ENCODE data around the gene MACROD1.

MACROD1 gene

DNA sequence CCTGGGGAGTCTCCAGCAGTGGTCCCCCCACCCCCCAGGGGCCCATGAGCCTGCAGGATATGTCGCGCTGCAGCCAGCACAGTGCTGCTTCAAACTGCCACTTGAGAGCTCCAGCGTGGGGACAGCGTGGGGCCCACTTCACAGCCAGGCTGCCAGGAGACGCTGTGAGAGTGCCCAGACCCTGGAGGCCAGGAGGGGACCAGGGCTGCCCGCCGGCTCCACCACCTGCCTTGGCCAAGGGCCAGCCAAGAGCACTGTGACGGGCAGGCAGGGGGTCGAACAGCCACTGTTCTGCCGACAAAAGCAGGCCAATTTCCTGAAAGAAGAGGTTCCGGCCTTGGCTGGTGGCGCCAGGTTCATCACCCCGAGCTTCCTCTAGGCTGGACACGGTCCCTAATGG lies 70.0 kb downstream of the MACROD1 start:
- peaks cover 100% of the 10 kb centered on the region for H4K20me1 ChIP-seq
- H3K4me2 ChIP-seq: peak overlapping the region; percentile 97
- peak overlapping the region; percentile 32; the same call in 1 of the 2 replicates for H3K4me3 ChIP-seq
- H3K27me3 ChIP-seq: no peaks in the 10 kb centered on the region
- no peaks in the 10 kb centered on the region for H3K9me3 ChIP-seq
- H3K4me1 ChIP-seq: peaks cover 80% of the 10 kb centered on the region
- TF ChIP-seq Cebpa-rat (IDR thresholded peaks at IDR 0.05): no peak
- no peaks in the 10 kb centered on the region for H3K36me3 ChIP-seq
- peak overlapping the region; percentile 84 for H3K27ac ChIP-seq
- H3K9ac ChIP-seq: peak overlapping the region; percentile 74

- Histone ChIP-seq H3K4me1 (peaks cover 80% of the 10 kb centered on the region), H3K4me2 (peak overlapping the region; percentile 97), H3K9me3 (no peaks in the 10 kb centered on the region), H3K36me3 (no peaks in the 10 kb centered on the region), H3K27me3 (no peaks in the 10 kb centered on the region), H3K9ac (peak overlapping the region; percentile 74), H3K27ac (peak overlapping the region; percentile 84), H3K4me3 (no peak overlapping the region), H4K20me1 (peaks cover 97% of the 10 kb centered on the region)
- TF ChIP-seq Cebpa-rat (IDR thresholded peaks at IDR 0.05): no peak
Observed at GRCh38 chr11:64095273-64095817, 70.6 kb downstream of the MACROD1 start.

DNA sequence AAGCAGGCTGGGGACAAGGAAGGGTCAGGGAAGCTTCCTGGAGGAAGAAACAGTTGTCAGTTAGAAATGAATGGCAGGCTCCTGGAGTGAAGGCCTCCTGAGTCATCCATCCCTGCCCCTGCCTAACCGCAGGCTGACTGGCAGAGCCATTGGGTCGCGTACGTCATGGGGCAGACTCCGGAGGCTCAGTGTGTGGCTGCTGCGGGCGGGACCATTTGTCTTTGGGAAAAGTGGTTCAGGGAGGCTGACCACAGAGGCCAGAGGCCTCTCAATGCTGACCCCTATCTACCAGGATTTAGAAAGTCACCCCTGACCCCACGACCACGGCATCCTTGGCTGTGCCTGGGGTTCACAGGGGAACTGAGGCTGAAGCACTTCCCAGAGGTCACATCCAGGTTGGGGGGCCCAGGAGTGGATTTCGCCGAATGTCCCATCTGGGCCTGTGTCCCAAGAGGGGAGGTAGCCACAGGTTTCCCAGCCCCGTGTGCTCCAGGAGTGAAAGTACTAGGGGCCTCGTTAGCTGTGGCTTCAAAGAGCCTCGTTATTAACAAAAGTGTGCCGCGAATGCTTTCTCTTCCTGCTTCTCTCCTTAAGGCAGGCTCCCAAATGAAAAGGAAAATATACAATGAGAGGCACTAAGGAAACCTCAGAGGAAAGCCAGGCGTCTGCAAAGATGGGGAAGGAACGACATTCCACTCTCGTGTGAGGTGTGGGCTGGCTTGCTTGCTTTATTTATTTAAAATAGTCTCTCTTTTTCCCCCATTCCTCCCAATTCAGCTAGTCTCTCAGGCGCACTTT lies 71.3 kb downstream of the MACROD1 start:
- H4K20me1 ChIP-seq: peaks cover 95% of the 10 kb centered on the region
- H3K36me3 ChIP-seq: no peaks in the 10 kb centered on the region
- H3K27me3 ChIP-seq: no peaks in the 10 kb centered on the region
- no peak overlapping the region for H3K4me3 ChIP-seq
- H3K9me3 ChIP-seq: no peaks in the 10 kb centered on the region
- no peak for TF ChIP-seq Cebpa-rat (IDR thresholded peaks at IDR 0.05)
- H3K4me2 ChIP-seq: peak overlapping the region; percentile 97
- peaks cover 86% of the 10 kb centered on the region for H3K4me1 ChIP-seq
- H3K9ac ChIP-seq: peak overlapping the region; percentile 74; the same call in 1 of the 2 replicates
- H3K27ac ChIP-seq: peak overlapping the region; percentile 84

DNA sequence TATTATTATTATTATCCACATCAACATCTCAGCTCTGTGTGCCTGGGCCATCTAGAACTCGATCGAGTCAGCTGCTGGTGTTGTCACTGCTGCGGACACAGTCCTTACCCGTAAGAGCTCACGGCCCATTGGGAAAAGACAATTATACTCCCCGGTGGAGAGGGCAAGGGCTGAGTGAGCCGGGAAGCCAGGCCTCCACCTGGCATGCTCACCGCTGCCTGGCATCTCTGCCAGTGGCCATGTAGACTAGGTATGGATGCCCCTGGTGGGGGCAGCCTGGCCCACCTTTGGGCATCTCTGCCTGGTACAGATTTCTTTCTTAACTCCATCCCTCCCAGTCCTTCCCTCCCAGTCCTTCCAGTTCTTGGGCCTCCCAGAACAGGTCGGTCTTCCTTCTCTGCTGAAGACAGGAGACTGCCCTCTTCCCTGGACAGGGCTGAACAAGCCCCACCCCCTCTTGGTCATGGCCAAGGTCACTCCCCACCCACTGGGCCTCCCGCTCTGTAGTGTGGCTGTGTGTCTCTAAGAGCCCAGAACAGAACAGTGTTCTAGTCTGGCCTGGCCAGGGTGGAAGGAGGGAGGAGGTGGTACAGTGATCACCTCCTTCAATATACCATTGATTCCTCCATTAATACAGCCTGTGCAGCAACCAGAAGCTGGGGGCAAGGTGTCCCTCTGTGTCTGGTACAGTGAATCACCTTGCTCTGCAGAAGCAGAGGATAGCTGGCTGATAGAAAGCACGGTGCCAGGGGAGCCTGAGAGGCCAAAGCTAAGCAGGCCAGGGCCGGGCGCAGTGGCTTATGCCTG lies 72.5 kb downstream of the MACROD1 start:
- Histone ChIP-seq H3K4me2 (peak overlapping the region; percentile 97), H4K20me1 (peaks cover 95% of the 10 kb centered on the region), H3K27ac (peak overlapping the region; percentile 82), H3K27me3 (no peaks in the 10 kb centered on the region), H3K36me3 (no peaks in the 10 kb centered on the region), H3K4me3 (no peak overlapping the region), H3K4me1 (peaks cover 98% of the 10 kb centered on the region), H3K9me3 (no peaks in the 10 kb centered on the region), H3K9ac (no peak overlapping the region)
- no peak for TF ChIP-seq Cebpa-rat (IDR thresholded peaks at IDR 0.05)

- H3K4me1 ChIP-seq: peaks cover 100% of the 10 kb centered on the region
- H3K27me3 ChIP-seq: no peaks in the 10 kb centered on the region
- peaks cover 95% of the 10 kb centered on the region for H4K20me1 ChIP-seq
- peak overlapping the region; percentile 97 for H3K4me2 ChIP-seq
- no peaks in the 10 kb centered on the region for H3K9me3 ChIP-seq
- TF ChIP-seq Cebpa-rat (IDR thresholded peaks at IDR 0.05): no peak
- 0 out of 2 replicates have a peak overlapping the region, but pooled peaks have one; percentile 60 for H3K9ac ChIP-seq
- peak overlapping the region; percentile 82 for H3K27ac ChIP-seq
- no peak overlapping the region for H3K4me3 ChIP-seq
- no peaks in the 10 kb centered on the region for H3K36me3 ChIP-seq
Observed at GRCh38 chr11:64092761-64093136, 73.2 kb downstream of the MACROD1 start.

- H4K20me1 ChIP-seq: peaks cover 95% of the 10 kb centered on the region
- no peaks in the 10 kb centered on the region for H3K27me3 ChIP-seq
- H3K4me1 ChIP-seq: peaks cover 100% of the 10 kb centered on the region
- H3K27ac ChIP-seq: peak overlapping the region; percentile 82
- H3K4me2 ChIP-seq: peak overlapping the region; percentile 97
- peak overlapping the region; percentile 60 for H3K9ac ChIP-seq
- no peaks in the 10 kb centered on the region for H3K9me3 ChIP-seq
- no peak overlapping the region for H3K4me3 ChIP-seq
- no peak for TF ChIP-seq Cebpa-rat (IDR thresholded peaks at IDR 0.05)
- H3K36me3 ChIP-seq: no peaks in the 10 kb centered on the region
Observed at GRCh38 chr11:64092111-64092760, 73.7 kb downstream of the MACROD1 start.

DNA sequence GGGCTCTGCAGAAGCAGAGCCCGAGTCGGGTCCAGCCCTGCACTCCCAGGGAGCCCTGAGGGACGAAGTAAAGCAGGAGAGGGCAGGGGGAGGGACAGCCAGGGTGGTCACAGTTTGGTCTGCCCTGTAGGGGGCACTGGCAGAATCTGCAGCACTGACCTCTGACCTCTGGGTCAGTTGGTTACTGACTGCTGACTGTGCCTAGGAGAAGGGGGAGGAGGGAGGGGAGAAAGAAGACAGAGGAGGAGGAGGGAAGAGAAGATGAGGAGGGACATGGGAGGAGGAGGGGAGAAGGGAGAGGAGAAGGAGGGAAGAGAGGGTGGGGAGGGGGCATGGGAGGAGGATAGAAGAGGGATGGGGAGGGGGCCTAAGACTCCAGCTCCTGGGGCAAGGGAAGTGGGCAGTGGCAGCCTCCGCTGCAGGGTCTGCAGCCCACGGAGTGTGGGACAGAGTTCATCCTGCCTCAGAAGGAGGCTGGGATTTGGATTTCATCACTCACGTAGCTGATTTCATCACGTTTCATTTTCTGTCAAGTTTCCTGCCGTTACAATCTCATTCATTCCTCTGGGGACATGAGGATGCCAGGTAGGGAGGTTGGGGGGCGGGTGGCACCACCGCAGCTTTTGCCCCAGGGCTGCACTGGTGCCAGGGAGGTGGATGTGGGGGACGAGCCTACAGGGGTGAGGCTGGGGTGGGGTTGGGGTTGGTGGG lies 75.0 kb downstream of the MACROD1 start:
- H3K36me3 ChIP-seq: no peaks in the 10 kb centered on the region
- H3K4me2 ChIP-seq: peak overlapping the region; percentile 97
- 0 out of 2 replicates have a peak overlapping the region, but pooled peaks have one; percentile 31 for H3K4me3 ChIP-seq

GRCh38 chr11:64089915-64090805 lies 75.8 kb downstream of the MACROD1 start:
- H3K4me1 ChIP-seq: peaks cover 99% of the 10 kb centered on the region
- TF ChIP-seq Cebpa-rat (IDR thresholded peaks at IDR 0.05): no peak
- peaks cover 93% of the 10 kb centered on the region for H4K20me1 ChIP-seq
- no peaks in the 10 kb centered on the region for H3K27me3 ChIP-seq
- H3K9me3 ChIP-seq: no peaks in the 10 kb centered on the region
- H3K27ac ChIP-seq: peak overlapping the region; percentile 82
- no peaks in the 10 kb centered on the region for H3K36me3 ChIP-seq
- peak overlapping the region; percentile 60 for H3K9ac ChIP-seq
- peak overlapping the region; percentile 97 for H3K4me2 ChIP-seq
- 0 out of 2 replicates have a peak overlapping the region, but pooled peaks have one; percentile 31 for H3K4me3 ChIP-seq

More for the DNA sequence above, 75.0 kb downstream of the MACROD1 start:
- Histone ChIP-seq H3K27me3 (no peaks in the 10 kb centered on the region), H3K9ac (peak overlapping the region; percentile 60), H3K4me1 (peaks cover 100% of the 10 kb centered on the region), H3K27ac (peak overlapping the region; percentile 82), H4K20me1 (peaks cover 95% of the 10 kb centered on the region), H3K9me3 (no peaks in the 10 kb centered on the region)
- TF ChIP-seq Cebpa-rat (IDR thresholded peaks at IDR 0.05): peak; percentile 76
